SK-N-SH (cell line): Measurements from ENCODE around the gene TFDP2. TPM values are rescaled to one million over a fixed set of nuclear protein-coding genes. Genes with fewer than 3 reads are reported as not detected.

ENCODE experiments used
- ELF1 ChIP-seq: IDR thresholded peaks from 2 replicates; pipeline ENCODE4 v1.4.0; 2012
- FOSL2 ChIP-seq: IDR thresholded peaks from 2 replicates; pipeline ENCODE4 v1.4.0; 2012; ENCODE audit warnings: low read depth, mild to moderate bottlenecking, moderate library complexity, borderline replicate concordance
- FOXJ3 ChIP-seq: sonication (generic); formaldehyde crosslinking; IDR thresholded peaks from 2 replicates; pipeline ENCODE4 v1.5.1; 2020; ENCODE audit warnings: mild to moderate bottlenecking, missing genetic modification reagents
- MXI1 ChIP-seq: IDR thresholded peaks from 2 replicates; pipeline ENCODE4 v1.6.1; 2012; ENCODE audit warnings: mild to moderate bottlenecking, low read depth, low read length, improper control_type of control experiment
- NRF1 ChIP-seq: IDR thresholded peaks from 2 replicates; pipeline ENCODE4 v1.6.1; 2012; ENCODE audit warnings: low read depth, mild to moderate bottlenecking, low read length
- RXRA ChIP-seq: IDR thresholded peaks from 2 replicates; pipeline ENCODE4 v1.4.0; 2012; ENCODE audit warnings: low read depth, mild to moderate bottlenecking, borderline replicate concordance
- TAF1 ChIP-seq: IDR thresholded peaks from 2 replicates; pipeline ENCODE4 v1.6.1; 2012; ENCODE audit warnings: low read depth, mild to moderate bottlenecking, low read length, moderate library complexity, borderline replicate concordance
- TEAD4 ChIP-seq: IDR thresholded peaks from 2 replicates; pipeline ENCODE4 v1.4.0; 2012; ENCODE audit warnings: mild to moderate bottlenecking, borderline replicate concordance; ENCODE audit not compliant: insufficient read depth
- YY1 ChIP-seq: IDR thresholded peaks from 2 replicates; pipeline ENCODE4 v1.4.0; 2012; ENCODE audit warnings: low read depth, mild to moderate bottlenecking
- polyA plus RNA-seq, 3 experiments: library from polyadenylated mRNA; depleted of rRNA; stranded (reverse); fragments of >200 nt; gene quantifications; 2 replicates each; pipeline ENCODE4 v1.2.3, GENCODE V29; 2012
- TF ChIP-seq, protein P1 (sequence below): fragments of 150-350 bp; IDR thresholded peaks from 2 replicates; pipeline ENCODE4 v1.6.1; 2016; ENCODE audit warnings: mild to moderate bottlenecking, low read depth, low read length
- TF ChIP-seq, protein P2 (sequence below): IDR thresholded peaks from 2 replicates; pipeline ENCODE4 v1.4.0; 2012; ENCODE audit warnings: low read depth, borderline replicate concordance
- TF ChIP-seq, protein P3 (sequence below): IDR thresholded peaks from 2 replicates; pipeline ENCODE4 v1.6.1; 2012; ENCODE audit warnings: mild to moderate bottlenecking, low read depth, low read length, moderate library complexity
- TF ChIP-seq, protein P4 (sequence below): fragments of 150-350 bp; IDR thresholded peaks from 2 replicates; pipeline ENCODE4 v1.6.1; 2017; ENCODE audit warnings: antibody characterized with exemption, low read length, low read depth, borderline replicate concordance

The TFDP2 gene
- polyA plus RNA-seq, 1 of the 3 experiments (the other 2 are of a cell fraction): 8.6 TPM

DNA sequence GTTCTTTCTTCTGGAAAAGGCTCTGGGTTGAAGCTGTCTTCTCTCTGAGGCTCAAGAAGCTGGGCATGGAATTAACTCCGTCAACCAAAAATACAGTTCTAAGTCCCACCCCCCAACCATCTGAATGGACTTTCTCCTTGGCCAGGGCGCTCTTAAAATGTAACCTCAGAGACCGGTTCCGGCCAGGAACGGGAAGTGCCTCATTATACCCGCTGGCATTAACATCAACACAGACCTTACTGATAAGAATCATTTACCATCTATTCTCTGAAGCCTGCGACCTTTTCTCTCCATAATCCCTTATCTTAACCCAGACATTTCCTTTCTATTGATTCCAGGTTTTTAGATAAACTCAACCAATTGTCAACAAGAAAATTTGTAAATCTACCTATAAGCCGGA is 208.3 kb downstream of the TFDP2 start (continued):
- TF ChIP-seq, protein P1, sequence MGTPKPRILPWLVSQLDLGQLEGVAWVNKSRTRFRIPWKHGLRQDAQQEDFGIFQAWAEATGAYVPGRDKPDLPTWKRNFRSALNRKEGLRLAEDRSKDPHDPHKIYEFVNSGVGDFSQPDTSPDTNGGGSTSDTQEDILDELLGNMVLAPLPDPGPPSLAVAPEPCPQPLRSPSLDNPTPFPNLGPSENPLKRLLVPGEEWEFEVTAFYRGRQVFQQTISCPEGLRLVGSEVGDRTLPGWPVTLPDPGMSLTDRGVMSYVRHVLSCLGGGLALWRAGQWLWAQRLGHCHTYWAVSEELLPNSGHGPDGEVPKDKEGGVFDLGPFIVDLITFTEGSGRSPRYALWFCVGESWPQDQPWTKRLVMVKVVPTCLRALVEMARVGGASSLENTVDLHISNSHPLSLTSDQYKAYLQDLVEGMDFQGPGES: no peak
- TF ChIP-seq, protein P2, sequence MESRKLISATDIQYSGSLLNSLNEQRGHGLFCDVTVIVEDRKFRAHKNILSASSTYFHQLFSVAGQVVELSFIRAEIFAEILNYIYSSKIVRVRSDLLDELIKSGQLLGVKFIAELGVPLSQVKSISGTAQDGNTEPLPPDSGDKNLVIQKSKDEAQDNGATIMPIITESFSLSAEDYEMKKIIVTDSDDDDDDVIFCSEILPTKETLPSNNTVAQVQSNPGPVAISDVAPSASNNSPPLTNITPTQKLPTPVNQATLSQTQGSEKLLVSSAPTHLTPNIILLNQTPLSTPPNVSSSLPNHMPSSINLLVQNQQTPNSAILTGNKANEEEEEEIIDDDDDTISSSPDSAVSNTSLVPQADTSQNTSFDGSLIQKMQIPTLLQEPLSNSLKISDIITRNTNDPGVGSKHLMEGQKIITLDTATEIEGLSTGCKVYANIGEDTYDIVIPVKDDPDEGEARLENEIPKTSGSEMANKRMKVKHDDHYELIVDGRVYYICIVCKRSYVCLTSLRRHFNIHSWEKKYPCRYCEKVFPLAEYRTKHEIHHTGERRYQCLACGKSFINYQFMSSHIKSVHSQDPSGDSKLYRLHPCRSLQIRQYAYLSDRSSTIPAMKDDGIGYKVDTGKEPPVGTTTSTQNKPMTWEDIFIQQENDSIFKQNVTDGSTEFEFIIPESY: no peak
- no peak for TF ChIP-seq RXRA
- TF ChIP-seq ELF1: no peak
- TF ChIP-seq, protein P3, sequence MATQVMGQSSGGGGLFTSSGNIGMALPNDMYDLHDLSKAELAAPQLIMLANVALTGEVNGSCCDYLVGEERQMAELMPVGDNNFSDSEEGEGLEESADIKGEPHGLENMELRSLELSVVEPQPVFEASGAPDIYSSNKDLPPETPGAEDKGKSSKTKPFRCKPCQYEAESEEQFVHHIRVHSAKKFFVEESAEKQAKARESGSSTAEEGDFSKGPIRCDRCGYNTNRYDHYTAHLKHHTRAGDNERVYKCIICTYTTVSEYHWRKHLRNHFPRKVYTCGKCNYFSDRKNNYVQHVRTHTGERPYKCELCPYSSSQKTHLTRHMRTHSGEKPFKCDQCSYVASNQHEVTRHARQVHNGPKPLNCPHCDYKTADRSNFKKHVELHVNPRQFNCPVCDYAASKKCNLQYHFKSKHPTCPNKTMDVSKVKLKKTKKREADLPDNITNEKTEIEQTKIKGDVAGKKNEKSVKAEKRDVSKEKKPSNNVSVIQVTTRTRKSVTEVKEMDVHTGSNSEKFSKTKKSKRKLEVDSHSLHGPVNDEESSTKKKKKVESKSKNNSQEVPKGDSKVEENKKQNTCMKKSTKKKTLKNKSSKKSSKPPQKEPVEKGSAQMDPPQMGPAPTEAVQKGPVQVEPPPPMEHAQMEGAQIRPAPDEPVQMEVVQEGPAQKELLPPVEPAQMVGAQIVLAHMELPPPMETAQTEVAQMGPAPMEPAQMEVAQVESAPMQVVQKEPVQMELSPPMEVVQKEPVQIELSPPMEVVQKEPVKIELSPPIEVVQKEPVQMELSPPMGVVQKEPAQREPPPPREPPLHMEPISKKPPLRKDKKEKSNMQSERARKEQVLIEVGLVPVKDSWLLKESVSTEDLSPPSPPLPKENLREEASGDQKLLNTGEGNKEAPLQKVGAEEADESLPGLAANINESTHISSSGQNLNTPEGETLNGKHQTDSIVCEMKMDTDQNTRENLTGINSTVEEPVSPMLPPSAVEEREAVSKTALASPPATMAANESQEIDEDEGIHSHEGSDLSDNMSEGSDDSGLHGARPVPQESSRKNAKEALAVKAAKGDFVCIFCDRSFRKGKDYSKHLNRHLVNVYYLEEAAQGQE: no peak
- 0 out of 2 replicates have a peak, but pooled peaks have one; percentile 20 for TF ChIP-seq FOXJ3 (CRISPR knock-in tag)
- TF ChIP-seq, protein P4, sequence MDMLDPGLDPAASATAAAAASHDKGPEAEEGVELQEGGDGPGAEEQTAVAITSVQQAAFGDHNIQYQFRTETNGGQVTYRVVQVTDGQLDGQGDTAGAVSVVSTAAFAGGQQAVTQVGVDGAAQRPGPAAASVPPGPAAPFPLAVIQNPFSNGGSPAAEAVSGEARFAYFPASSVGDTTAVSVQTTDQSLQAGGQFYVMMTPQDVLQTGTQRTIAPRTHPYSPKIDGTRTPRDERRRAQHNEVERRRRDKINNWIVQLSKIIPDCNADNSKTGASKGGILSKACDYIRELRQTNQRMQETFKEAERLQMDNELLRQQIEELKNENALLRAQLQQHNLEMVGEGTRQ: no peak
- TF ChIP-seq FOSL2: no peak
- no peak for TF ChIP-seq TAF1
- no peak for TF ChIP-seq NRF1
- TF ChIP-seq YY1: no peak
- no peak for TF ChIP-seq MXI1
- no peak for TF ChIP-seq TEAD4
